Measurements from ENCODE around the gene MKNK1. TPM values are rescaled to one million over a fixed set of nuclear protein-coding genes. Genes with fewer than 3 reads are reported as not detected.

Gene MKNK1
- total RNA-seq, 1 experiment from 2014 or later, result 12.9 TPM

- Histone ChIP-seq H3K79me1 (ENCODE audit: insufficient read depth, low read depth, low read length, poor library complexity, severe bottlenecking) (no peaks in the 10 kb centered on the region), H4K20me1 (ENCODE audit: control insufficient read depth, insufficient read depth, insufficient read length) (no peaks in the 10 kb centered on the region), H3K4me2 (ENCODE audit: insufficient read depth, insufficient read length, low read length) (peak overlapping the region; percentile 44), H3K23me2 (ENCODE audit: insufficient read length, low read depth, low read length, poor library complexity, severe bottlenecking) (peaks cover 11% of the 10 kb centered on the region), H3K9ac (ENCODE audit: extremely low read depth, insufficient read length, low read length) (no peak overlapping the region), H3T11ph (ENCODE audit: low read length) (no peak overlapping the region), H4K5ac (ENCODE audit: insufficient read length, low read depth, low read length) (no peak overlapping the region), H3K18ac (ENCODE audit: insufficient read length, low read depth, low read length) (no peak overlapping the region), H4K91ac (ENCODE audit: insufficient read length, low read depth, low read length) (no peak overlapping the region), H3K9me3 (ENCODE audit: control insufficient read depth, low read depth, low read length) (no peaks in the 10 kb centered on the region), H3K56ac (ENCODE audit: insufficient read length, low read depth, low read length) (no peak overlapping the region), H3K14ac (ENCODE audit: insufficient read depth, low read length) (no peak overlapping the region), H2BK5ac (ENCODE audit: insufficient read length, low read length) (no peak overlapping the region), H2BK12ac (ENCODE audit: insufficient read length, low read depth, low read length) (no peak overlapping the region), H3K4ac (ENCODE audit: low read depth, low read length) (no peak overlapping the region), H2AFZ (ENCODE audit: low read length) (no peak overlapping the region), H2BK15ac (ENCODE audit: low read depth, low read length) (no peak overlapping the region), H3K79me2 (ENCODE audit: insufficient read depth, low read length) (no peaks in the 10 kb centered on the region), H3K4me1 (ENCODE audit: insufficient read depth, low read length) (no peaks in the 10 kb centered on the region; the same call in 1 of the 2 replicates), H3K23ac (ENCODE audit: insufficient read length, low read depth, low read length) (no peak overlapping the region), H3K27ac (ENCODE audit: insufficient read length, low read depth, low read length) (no peak overlapping the region), H2AK5ac (ENCODE audit: insufficient read length, low read length) (no peak overlapping the region), H4K8ac (replicated peaks; ENCODE audit: insufficient read length, low read depth, low read length) (no peak overlapping the region), H2BK20ac (ENCODE audit: low read depth, low read length, poor library complexity, severe bottlenecking) (no peak overlapping the region), H3K27me3 (ENCODE audit: insufficient read depth, low read length) (peaks cover 36% of the 10 kb centered on the region), H2BK120ac (ENCODE audit: low read depth, low read length, poor library complexity, severe bottlenecking) (no peak overlapping the region)
- Mint-ChIP-seq H3K36me3 (ENCODE audit: insufficient read depth in 1 of 3, low read depth in 3 of 3) (no peaks in the 10 kb centered on the region; a peak in 1 of 7 replicates), H3K4me1 (peaks cover 19 to 33% of the 10 kb centered on the region in 2 experiments), H3K4me3 (peak overlapping the region; percentile 70 to 85), H3K27me3 (ENCODE audit: low read depth) (peaks cover 84% of the 10 kb centered on the region), H3K9me3 (no peaks in the 10 kb centered on the region), H3K27ac (no peak overlapping the region; a peak in 1 of 7 replicates)
- no peak for DNase-seq
- TF ChIP-seq, protein P1, sequence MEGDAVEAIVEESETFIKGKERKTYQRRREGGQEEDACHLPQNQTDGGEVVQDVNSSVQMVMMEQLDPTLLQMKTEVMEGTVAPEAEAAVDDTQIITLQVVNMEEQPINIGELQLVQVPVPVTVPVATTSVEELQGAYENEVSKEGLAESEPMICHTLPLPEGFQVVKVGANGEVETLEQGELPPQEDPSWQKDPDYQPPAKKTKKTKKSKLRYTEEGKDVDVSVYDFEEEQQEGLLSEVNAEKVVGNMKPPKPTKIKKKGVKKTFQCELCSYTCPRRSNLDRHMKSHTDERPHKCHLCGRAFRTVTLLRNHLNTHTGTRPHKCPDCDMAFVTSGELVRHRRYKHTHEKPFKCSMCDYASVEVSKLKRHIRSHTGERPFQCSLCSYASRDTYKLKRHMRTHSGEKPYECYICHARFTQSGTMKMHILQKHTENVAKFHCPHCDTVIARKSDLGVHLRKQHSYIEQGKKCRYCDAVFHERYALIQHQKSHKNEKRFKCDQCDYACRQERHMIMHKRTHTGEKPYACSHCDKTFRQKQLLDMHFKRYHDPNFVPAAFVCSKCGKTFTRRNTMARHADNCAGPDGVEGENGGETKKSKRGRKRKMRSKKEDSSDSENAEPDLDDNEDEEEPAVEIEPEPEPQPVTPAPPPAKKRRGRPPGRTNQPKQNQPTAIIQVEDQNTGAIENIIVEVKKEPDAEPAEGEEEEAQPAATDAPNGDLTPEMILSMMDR (conservative IDR thresholded peaks at IDR 0.05), result peak; percentile 44; the same call in 1 of the 3 replicates
- no CpG with 5 or more reads among the region's 5 CpGs for WGBS (ENCODE audit: extremely low coverage, insufficient read length, low lambda C conversion rate)
These were observed 59.4 kb downstream of the MKNK1 start for GRCh38 chr1:46544561-46545240.

Data from H9 (cell line).